ENCODE results near the gene KPNB1. TPM values are rescaled to one million over a fixed set of nuclear protein-coding genes. Genes with fewer than 3 reads are reported as not detected.

The KPNB1 gene
- total and polyA plus RNA-seq, 2 experiments from 2014 or later, result 274 to 599 TPM

DNA sequence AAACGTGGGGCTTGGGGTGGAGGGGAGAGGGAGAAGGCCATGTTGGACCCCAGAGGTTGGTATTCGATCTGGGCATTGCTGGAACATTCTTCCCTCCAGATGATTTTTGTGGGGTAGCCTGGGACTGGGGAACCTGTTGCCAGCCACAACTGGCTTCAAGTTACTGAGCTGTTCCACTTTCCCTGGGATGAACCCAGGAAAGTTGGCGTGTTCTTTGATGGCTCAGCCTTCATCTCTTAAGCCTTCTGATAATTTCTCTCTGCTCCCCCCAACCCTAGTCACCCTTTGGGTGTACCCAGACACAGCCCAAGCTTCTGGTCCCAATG is 85.4 kb downstream of the KPNB1 start:
- no peaks in the 10 kb centered on the region for H3K9me3 Mint-ChIP-seq

More for the DNA sequence above, 85.4 kb downstream of the KPNB1 start:
- Mint-ChIP-seq H3K4me3 (no peak overlapping the region), H3K36me3 (ENCODE audit: low read depth) (no peaks in the 10 kb centered on the region; the same call in 2 of the 3 replicates), H3K4me1 (peaks cover 5% of the 10 kb centered on the region), H3K27me3 (ENCODE audit: insufficient read depth, low read depth, poor library complexity) (peaks cover 52% of the 10 kb centered on the region), H3K27ac (no peak overlapping the region)
- Histone ChIP-seq H3K4me3 (no peak overlapping the region), H3K36me3 (ENCODE audit: insufficient read depth) (no peaks in the 10 kb centered on the region), H3K27me3 (ENCODE audit: insufficient read depth) (peaks cover 75% of the 10 kb centered on the region), H2AFZ (no peak overlapping the region), H3K9me2 (ENCODE audit: insufficient read depth) (no peaks in the 10 kb centered on the region), H3F3A (replicated peaks; ENCODE audit: low read depth) (0 out of 2 replicates have a peak, but pooled peaks cover 6% of the 10 kb centered on the region), H3K4me2 (no peak overlapping the region), H3K4me1 (ENCODE audit: insufficient read depth) (peaks cover 6% of the 10 kb centered on the region; the same call in 1 of the 2 replicates), H3K27ac (ENCODE audit: low read depth) (no peak overlapping the region), H4K20me1 (replicated peaks; ENCODE audit: insufficient read depth) (no peaks in the 10 kb centered on the region), H3K79me2 (replicated peaks; ENCODE audit: insufficient read depth) (no peaks in the 10 kb centered on the region)
- ATAC-seq (no peak), DNase-seq (ENCODE audit: low spot score) (no peak)
- TF ChIP-seq, protein P1, sequence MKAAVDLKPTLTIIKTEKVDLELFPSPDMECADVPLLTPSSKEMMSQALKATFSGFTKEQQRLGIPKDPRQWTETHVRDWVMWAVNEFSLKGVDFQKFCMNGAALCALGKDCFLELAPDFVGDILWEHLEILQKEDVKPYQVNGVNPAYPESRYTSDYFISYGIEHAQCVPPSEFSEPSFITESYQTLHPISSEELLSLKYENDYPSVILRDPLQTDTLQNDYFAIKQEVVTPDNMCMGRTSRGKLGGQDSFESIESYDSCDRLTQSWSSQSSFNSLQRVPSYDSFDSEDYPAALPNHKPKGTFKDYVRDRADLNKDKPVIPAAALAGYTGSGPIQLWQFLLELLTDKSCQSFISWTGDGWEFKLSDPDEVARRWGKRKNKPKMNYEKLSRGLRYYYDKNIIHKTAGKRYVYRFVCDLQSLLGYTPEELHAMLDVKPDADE (IDR thresholded peaks at IDR 0.05), result no peak
- no peak for TF ChIP-seq EZH2 (IDR thresholded peaks at IDR 0.05; ENCODE audit: low read depth, unreplicated experiment)
- TF ChIP-seq ZNF114 (CRISPR knock-in tag; IDR thresholded peaks at IDR 0.05), result no peak
- TF ChIP-seq, protein P2, sequence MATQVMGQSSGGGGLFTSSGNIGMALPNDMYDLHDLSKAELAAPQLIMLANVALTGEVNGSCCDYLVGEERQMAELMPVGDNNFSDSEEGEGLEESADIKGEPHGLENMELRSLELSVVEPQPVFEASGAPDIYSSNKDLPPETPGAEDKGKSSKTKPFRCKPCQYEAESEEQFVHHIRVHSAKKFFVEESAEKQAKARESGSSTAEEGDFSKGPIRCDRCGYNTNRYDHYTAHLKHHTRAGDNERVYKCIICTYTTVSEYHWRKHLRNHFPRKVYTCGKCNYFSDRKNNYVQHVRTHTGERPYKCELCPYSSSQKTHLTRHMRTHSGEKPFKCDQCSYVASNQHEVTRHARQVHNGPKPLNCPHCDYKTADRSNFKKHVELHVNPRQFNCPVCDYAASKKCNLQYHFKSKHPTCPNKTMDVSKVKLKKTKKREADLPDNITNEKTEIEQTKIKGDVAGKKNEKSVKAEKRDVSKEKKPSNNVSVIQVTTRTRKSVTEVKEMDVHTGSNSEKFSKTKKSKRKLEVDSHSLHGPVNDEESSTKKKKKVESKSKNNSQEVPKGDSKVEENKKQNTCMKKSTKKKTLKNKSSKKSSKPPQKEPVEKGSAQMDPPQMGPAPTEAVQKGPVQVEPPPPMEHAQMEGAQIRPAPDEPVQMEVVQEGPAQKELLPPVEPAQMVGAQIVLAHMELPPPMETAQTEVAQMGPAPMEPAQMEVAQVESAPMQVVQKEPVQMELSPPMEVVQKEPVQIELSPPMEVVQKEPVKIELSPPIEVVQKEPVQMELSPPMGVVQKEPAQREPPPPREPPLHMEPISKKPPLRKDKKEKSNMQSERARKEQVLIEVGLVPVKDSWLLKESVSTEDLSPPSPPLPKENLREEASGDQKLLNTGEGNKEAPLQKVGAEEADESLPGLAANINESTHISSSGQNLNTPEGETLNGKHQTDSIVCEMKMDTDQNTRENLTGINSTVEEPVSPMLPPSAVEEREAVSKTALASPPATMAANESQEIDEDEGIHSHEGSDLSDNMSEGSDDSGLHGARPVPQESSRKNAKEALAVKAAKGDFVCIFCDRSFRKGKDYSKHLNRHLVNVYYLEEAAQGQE (IDR thresholded peaks at IDR 0.05; ENCODE audit: unreplicated experiment), result no peak
- no peak for TF ChIP-seq STAT1 (IDR thresholded peaks at IDR 0.05; ENCODE audit: unreplicated experiment)

Small RNA genes within 50 kb of the gene (small RNA-seq; reads per million reads assigned to genes)
- not detected for gene AC015674.1 (ENCODE audit: low replicate concordance)

Other genes starting within 250 kb of the KPNB1 start
- gene NPEPPS, start 118.8 kb upstream of the KPNB1 start, total RNA-seq (2014; rRNA removed; shearing (Covaris generic)), result 85.2 and 91.5 TPM in 2 replicates
- 113 and 123 TPM in 2 replicates for gene NPEPPS, start 118.8 kb upstream of the KPNB1 start, polyA plus RNA-seq (2016; fragmentation: Nextera tagmentation; extraction: Ambion mirVana)
- 10.6 and 12.1 TPM in 2 replicates for gene TBKBP1, start 44.2 kb downstream of the KPNB1 start, total RNA-seq (2014; rRNA removed; shearing (Covaris generic))
- 2.2 and 2.5 TPM in 2 replicates for gene TBKBP1, start 44.2 kb downstream of the KPNB1 start, polyA plus RNA-seq (2016; fragmentation: Nextera tagmentation; extraction: Ambion mirVana)
- not detected in 2 replicates for gene TBX21, start 83.3 kb downstream of the KPNB1 start, total RNA-seq (2014; rRNA removed; shearing (Covaris generic))
- not detected in 2 replicates for gene TBX21, start 83.3 kb downstream of the KPNB1 start, polyA plus RNA-seq (2016; fragmentation: Nextera tagmentation; extraction: Ambion mirVana)
- gene OSBPL7, start 171.9 kb downstream of the KPNB1 start, total RNA-seq (2014; rRNA removed; shearing (Covaris generic)), result 8.1 and 9.8 TPM in 2 replicates
- 3.4 and 3.7 TPM in 2 replicates for gene OSBPL7, start 171.9 kb downstream of the KPNB1 start, polyA plus RNA-seq (2016; fragmentation: Nextera tagmentation; extraction: Ambion mirVana)
- gene MRPL10, start 181.6 kb downstream of the KPNB1 start, total RNA-seq (2014; rRNA removed; shearing (Covaris generic)), result 74.7 and 75.8 TPM in 2 replicates
- 50.2 and 53.5 TPM in 2 replicates for gene MRPL10, start 181.6 kb downstream of the KPNB1 start, polyA plus RNA-seq (2016; fragmentation: Nextera tagmentation; extraction: Ambion mirVana)
- 0.35 TPM in 1 of 2 replicates, not detected in the other for gene LRRC46, start 181.8 kb downstream of the KPNB1 start, total RNA-seq (2014; rRNA removed; shearing (Covaris generic))
- gene LRRC46, start 181.8 kb downstream of the KPNB1 start, polyA plus RNA-seq (2016; fragmentation: Nextera tagmentation; extraction: Ambion mirVana), result 0.14 and 0.18 TPM in 2 replicates
- gene SCRN2, start 191.4 kb downstream of the KPNB1 start, total RNA-seq (2014; rRNA removed; shearing (Covaris generic)), result 39.1 and 40.6 TPM in 2 replicates
- gene SCRN2, start 191.4 kb downstream of the KPNB1 start, polyA plus RNA-seq (2016; fragmentation: Nextera tagmentation; extraction: Ambion mirVana), result 44.0 and 45.5 TPM in 2 replicates
- 0.82 and 1.0 TPM in 2 replicates for gene SP6, start 201.2 kb downstream of the KPNB1 start, total RNA-seq (2014; rRNA removed; shearing (Covaris generic))
- gene SP6, start 201.2 kb downstream of the KPNB1 start, polyA plus RNA-seq (2016; fragmentation: Nextera tagmentation; extraction: Ambion mirVana), result 0.13 and 0.23 TPM in 2 replicates
- 6.0 and 7.6 TPM in 2 replicates for gene SP2, start 246.3 kb downstream of the KPNB1 start, total RNA-seq (2014; rRNA removed; shearing (Covaris generic))
- 10.8 and 12.9 TPM in 2 replicates for gene SP2, start 246.3 kb downstream of the KPNB1 start, polyA plus RNA-seq (2016; fragmentation: Nextera tagmentation; extraction: Ambion mirVana)